HUDEP-2 (cell line): ENCODE data around the gene SBK2.
"Not testable (repeated sequence)": the region's sequence is repeated elsewhere in the genome, so short reads cannot be mapped to it uniquely, and the experiment has no call there.

ENCODE experiments used
- DNase-seq, 76 experiments: peaks; one replicate each; lab custom pipeline; 2025; ENCODE audit not compliant: unreplicated experiment in 76 of 76; lab: John Stamatoyannopoulos, UW

Gene SBK2

DNA sequence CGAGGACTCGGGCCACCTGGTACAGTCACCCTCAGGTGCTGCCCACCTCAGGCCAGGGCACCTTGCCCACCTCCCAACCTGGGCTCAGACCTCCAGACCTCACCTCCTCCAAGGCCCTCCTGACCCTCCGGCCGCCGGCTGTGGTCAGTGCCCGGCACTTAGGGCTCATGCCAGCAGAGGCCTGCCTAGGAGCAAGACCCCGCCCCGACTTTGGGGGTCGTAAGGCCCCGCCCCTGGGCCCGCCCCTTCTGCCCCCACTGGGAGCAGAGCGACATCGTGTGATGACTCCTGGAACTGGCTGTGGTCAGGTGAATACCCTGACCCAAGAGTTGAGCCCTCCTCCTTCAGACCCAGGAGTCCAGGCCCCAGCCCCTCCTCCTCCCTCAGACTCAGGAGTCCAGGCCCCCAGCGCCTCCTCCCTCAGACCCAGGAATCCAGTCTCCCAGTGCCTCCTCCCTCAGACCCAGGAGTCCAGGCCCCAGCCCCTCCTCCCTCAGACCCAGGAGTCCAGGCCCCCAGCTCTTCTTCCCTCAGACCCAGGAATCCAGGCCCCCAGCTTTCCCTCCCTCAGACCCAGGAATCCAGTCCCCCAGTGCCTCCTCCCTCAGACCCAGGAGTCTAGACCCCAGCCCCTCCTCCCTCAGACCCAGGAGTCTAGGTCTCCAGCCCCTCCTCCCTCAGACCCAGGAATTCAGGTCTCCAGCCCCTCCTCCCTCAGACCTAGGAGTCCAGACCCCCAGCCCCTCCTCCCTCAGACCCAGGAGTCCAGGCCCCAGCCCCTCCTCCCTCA is at the start of gene SBK2:
TSS of gene SBK2 (minus strand) at position 183 of the 790 bp plus-strand sequence. CDS start 839 bp downstream, outside the sequence.
- DNase-seq, result no peak

- no peak for DNase-seq
Measured at GRCh38 chr19:55585658-55586339, 48.9 kb upstream of the SBK2 start.

GRCh38 chr19:55584871-55585270 is 47.9 kb upstream of the SBK2 start:
- DNase-seq, result no peak

- DNase-seq, result not testable (repeated sequence)
Measured at GRCh38 chr19:55583897-55584296, 47.0 kb upstream of the SBK2 start.

GRCh38 chr19:55582284-55582683 is 45.4 kb upstream of the SBK2 start:
- DNase-seq, result not testable (repeated sequence)

DNA sequence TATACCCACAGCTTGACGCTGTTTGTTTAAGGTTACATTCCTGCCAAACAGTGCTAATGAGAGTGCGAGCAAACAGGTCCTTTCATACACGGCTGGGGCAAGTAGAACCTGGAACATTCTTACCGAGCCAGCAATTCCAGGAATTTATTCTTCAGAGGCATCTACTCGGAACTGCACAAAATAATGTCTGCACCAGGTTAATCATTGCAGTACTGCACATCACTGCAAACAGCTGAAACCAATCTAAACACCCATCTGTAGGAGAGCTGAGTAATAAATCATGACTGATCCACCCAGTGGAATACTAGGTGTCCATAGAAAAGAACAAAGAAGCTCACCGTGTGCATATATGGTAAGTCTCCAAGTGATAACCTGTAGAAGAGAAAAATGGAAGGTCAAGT is 44.9 kb upstream of the SBK2 start:
- DNase-seq, result no peak

- peak in 30 of 76 experiments; percentile 7 to 52 (median 21) for DNase-seq
Measured at GRCh38 chr19:55581145-55581822, 44.4 kb upstream of the SBK2 start.

- DNase-seq, result peak in 74 of 76 experiments; percentile 18 to 91 (median 73)
Measured at GRCh38 chr19:55580628-55581144, 43.8 kb upstream of the SBK2 start, which contains the start of gene ZNF579. TSS of gene ZNF579 (minus strand) at chr19:55580848. CDS start at chr19:55579639, 1,209 bp downstream.

DNA sequence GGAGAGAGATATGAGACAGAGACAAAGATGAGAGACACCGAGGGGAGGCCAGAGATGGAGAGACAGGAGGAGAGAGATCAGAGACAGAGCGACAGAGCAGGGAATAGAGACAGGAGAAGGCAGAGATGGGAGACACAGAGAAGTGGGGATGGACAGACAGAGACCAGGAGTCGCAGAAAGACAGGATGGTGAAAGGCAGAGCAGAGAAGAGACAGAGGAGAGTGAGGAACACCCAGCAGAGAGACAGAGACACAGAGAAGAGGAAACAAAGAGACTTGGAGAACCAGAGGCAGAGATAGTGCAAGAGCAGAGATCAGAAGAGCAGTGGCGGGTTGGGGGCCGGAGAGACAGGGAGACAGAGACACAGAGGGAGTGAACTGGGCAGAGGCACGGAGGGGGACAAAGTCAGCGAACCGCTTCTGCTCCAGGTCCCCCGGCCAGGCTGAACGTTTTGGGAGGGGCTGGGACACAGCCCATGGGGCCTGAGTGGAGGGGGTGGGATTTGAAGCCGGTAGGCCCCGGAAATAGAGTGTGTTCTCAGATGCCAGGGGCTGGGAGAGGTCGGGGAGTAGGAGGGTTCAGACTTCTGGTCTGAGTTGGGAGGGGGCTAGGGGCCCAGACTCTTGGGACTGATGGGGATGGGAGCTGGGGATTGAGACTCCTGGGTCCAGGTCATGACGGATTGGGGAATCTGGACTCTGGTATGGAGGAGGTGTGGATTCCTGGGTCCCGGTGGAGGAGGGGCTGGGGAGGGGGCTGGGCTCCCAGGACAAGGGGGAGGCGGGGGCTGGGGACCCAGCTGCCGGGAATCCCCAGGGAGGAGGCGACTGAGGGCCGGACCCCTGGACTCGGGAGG is 43.1 kb upstream of the SBK2 start:
- DNase-seq, result peak in 2 of 76 experiments; percentile 9 to 15

- no peak for DNase-seq
Measured at GRCh38 chr19:55578761-55579747, 42.1 kb upstream of the SBK2 start.

- DNase-seq, result no peak
Measured at GRCh38 chr19:55578031-55578760, 41.3 kb upstream of the SBK2 start.

- no peak for DNase-seq
Measured at GRCh38 chr19:55576746-55577145, 39.8 kb upstream of the SBK2 start.

- DNase-seq, result not testable (repeated sequence)
Measured at GRCh38 chr19:55573929-55574328, 37.0 kb upstream of the SBK2 start.

DNA sequence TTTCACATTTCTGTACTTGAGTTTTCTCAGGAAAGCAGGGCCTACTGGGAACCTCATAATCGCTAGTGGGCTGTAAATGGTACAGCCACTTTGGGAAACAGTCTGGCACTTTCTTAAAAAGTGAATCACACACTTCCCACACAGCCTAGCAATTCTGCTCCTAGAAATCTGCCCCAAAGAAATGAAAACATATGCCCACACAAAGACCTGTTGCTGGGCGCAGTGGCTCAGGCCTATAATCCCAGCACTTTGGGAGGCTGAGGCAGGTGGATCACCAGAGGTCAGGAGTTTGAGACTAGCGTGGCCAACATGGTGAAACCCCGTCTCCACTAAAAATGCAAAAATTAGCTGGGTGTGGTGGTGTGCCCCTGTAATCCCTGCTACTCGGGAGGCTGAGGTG is 32.5 kb upstream of the SBK2 start:
- not testable (repeated sequence) for DNase-seq

DNA sequence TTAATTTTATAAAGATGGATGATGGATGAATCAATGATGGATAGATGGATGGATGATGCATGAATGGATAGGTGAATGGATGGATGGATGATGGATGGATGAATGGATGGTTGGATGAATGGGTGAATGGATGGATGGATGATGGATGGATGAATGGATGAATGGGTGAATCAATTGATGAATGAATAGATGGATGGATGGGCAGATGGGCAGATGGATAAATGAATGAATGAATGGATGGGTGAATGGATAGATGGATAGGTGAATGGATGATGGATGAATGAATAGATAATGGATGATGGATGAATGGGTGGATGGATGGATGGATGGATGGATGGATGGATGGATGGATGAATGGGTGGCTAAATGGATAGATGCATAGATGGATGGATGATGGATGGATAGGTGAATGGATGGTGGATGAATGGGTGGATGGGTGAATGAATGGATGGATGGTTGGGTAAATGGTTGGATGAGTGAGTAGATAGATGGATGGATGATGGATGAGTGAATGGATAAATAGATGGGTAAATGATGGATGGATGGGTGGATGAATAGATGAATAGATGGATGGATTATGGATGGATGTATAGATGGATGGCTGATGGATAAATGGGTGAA is 30.9 kb upstream of the SBK2 start:
- no peak for DNase-seq

GRCh38 chr19:55566823-55567222 is 29.9 kb upstream of the SBK2 start:
- no peak for DNase-seq

DNA sequence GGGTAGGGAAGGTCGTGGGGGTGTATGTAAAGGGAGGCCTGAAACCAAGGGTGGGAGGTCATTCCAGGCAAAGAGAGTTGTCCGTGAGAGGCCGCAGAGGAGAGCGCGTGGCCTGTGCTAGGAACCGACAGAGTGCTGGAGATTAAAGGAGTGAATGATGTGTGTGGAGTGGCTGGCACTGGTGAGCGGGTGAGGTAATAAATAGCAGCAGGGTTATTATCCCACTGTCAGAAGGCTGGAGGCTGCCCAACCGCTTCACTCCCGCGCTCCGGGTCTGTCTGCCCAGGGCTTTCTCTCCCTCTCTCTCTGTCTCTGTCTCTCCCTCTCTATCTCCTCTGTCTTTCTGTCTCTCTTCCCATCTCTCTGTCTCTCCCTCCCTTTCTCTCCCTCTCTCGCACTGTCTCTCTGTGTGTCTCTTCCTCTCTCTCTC is 26.3 kb upstream of the SBK2 start:
- DNase-seq, result no peak

DNA sequence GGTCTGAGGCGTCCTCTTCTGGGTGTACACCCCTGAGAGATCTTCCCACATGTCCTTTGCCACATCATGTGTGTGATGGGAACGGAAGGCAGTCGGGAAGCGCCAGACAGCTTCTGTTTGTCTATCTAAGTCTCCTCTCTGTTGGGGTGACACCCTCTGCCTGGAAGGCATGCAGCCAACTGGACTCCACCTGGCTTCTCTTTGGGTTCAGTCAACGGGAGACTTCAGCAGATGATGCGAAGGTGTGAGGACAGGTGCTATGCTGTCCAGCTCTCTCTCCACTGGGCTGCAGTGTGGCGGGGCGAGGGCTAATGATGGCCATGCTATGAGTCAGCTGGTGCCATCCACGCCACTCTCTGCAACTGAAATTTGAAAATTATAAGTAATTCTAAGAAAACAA is 22.8 kb upstream of the SBK2 start:
- no peak for DNase-seq
